NT2/D1 (cell line): ENCODE measurements around the gene CDADC1.

Source experiments
- DNase-seq: peaks from one replicate; pipeline ENCODE4 v3.0.0-alpha.2; 2011; ENCODE audit warnings: low read depth, low spot score
- H3K27me3 ChIP-seq: 2 replicates; pipeline ENCODE4 v1.6.0; 2011; ENCODE audit warnings: mild to moderate bottlenecking; ENCODE audit not compliant: insufficient read length, insufficient read depth
- H3K36me3 ChIP-seq: 2 replicates; pipeline ENCODE4 v1.6.1; 2011; ENCODE audit warnings: mild to moderate bottlenecking, low read length, mixed read lengths; ENCODE audit not compliant: insufficient read depth, insufficient read length
- H3K4me1 ChIP-seq: 2 replicates; pipeline ENCODE4 v1.5.1; 2011; ENCODE audit not compliant: insufficient read depth, insufficient read length
- H3K4me3 ChIP-seq: 2 replicates; pipeline ENCODE4 v1.5.1; 2011; ENCODE audit warnings: low read depth; ENCODE audit not compliant: insufficient read length
- H3K9ac ChIP-seq: 2 replicates; pipeline ENCODE4 v1.6.0; 2011; ENCODE audit warnings: low read depth; ENCODE audit not compliant: insufficient read length
- H3K9me3 ChIP-seq: 2 replicates; pipeline ENCODE4 v1.5.1; 2011; ENCODE audit warnings: mild to moderate bottlenecking, low read length; ENCODE audit not compliant: insufficient read depth
- SUZ12 ChIP-seq: IDR thresholded peaks from 2 replicates; pipeline ENCODE4 v1.6.1; 2011; ENCODE audit not compliant: insufficient read length, insufficient read depth; ENCODE audit errors: extremely low read depth
- YY1 ChIP-seq: IDR thresholded peaks from 2 replicates; pipeline ENCODE4 v1.6.1; 2011; ENCODE audit not compliant: insufficient read length, insufficient read depth
- ZNF274 ChIP-seq: IDR thresholded peaks from 2 replicates; pipeline ENCODE4 v1.6.1; 2011; ENCODE audit warnings: mild to moderate bottlenecking, low read depth, low read length

The CDADC1 gene

DNA sequence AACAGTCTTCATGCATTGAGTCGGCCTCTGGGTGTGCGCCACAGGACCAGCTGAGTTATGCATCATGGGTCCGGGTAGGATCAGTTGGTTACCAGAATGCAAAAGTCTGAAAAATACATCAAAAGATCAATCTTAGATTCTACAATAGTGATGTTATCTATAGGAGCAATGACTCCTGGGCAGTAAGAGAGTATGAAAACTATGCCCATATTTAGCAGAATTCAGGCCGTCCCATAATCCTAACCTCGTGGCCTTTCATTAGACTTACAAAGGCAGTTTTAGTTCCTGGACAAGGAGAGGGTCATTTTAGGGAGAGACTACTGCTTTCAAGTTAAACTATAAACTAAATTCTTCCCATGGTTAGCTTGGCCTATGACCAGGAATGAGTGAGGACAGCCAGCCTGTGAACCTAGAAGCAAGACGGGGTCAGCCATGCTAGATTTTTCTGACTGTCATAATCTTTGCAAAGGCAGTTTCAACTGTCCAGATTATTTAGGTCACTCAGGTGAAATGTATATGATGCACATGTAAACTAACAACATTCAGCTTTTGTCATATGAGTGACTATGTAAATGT is 11.8 kb upstream of the CDADC1 start:
- H3K9me3 ChIP-seq = no peaks in the 10 kb centered on the region
- H3K4me3 ChIP-seq = no peak overlapping the region
- no peaks in the 10 kb centered on the region for H3K4me1 ChIP-seq
- no peaks in the 10 kb centered on the region for H3K36me3 ChIP-seq
- no peaks in the 10 kb centered on the region for H3K27me3 ChIP-seq
- DNase-seq = no peak
- H3K9ac ChIP-seq = no peak overlapping the region
- TF ChIP-seq SUZ12 (no peak), YY1 (no peak), ZNF274 (no peak)

DNA sequence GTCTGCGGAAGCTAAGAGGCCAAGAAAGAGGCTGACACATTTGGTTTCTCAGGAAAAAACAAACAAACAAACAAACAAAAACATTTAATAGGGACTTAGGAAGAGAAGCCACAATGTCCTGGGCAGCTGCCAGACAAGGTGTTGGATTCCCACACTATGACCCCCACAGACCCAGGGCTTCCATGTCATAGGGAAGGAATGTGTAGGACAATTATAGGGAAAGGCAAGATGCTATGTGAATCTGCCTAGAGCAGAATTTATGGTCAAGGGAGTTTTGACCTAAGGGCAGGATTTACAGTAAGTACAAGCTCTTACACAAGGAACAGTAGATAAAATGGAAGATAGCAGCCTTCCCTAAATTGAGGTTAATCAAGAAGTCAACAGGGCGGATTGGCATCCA is 9.1 kb upstream of the CDADC1 start:
- no peaks in the 10 kb centered on the region for H3K36me3 ChIP-seq
- H3K9me3 ChIP-seq = no peaks in the 10 kb centered on the region
- no peak for TF ChIP-seq ZNF274
- TF ChIP-seq SUZ12 = no peak
- TF ChIP-seq YY1 = no peak
- H3K4me1 ChIP-seq = no peaks in the 10 kb centered on the region
- no peak overlapping the region for H3K9ac ChIP-seq
- no peak for DNase-seq
- no peak overlapping the region for H3K4me3 ChIP-seq
- H3K27me3 ChIP-seq = no peaks in the 10 kb centered on the region

DNA sequence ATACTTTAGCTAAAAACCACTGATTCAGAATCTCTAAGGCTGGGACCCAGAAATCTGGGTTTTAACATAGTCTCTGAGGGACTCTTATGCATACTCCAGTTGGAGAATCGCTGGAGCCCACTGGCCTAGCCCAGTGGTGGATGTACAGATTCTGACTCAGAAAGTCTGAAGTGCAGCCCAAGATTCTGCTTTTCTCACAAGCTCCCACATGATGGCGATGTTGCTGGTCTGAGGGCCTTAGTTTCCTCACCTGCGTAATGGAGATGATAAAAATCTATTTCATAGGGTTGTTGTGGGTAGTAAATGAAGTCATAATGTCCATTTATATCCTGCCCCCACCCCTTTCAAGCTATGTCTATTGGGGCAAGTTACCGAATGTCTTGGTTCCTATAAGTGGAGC is 7.7 kb upstream of the CDADC1 start:
- TF ChIP-seq ZNF274 (no peak), SUZ12 (no peak), YY1 (no peak)

DNA sequence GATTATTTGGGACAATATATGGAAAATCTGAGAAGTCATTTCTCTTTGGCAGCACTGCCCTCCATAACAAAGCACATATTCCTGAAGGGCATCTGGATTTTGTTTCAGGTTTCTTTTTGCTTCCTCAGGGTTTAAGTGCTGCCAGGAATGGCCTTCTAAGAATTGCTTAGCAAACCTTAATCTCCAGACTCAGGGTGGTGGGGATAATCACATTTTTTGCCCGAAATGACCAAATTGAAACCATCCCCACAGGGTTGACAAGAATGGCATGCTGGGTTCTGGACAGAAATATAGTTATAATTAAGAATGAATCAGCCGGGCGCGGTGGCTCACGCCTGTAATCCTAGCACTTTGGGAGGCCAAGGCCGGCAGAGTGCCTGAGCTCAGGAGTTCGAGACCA is 6.4 kb upstream of the CDADC1 start:
- Histone ChIP-seq H3K9me3 (no peaks in the 10 kb centered on the region), H3K27me3 (no peaks in the 10 kb centered on the region), H3K4me1 (no peaks in the 10 kb centered on the region), H3K4me3 (no peak overlapping the region), H3K36me3 (no peaks in the 10 kb centered on the region), H3K9ac (no peak overlapping the region)
- DNase-seq = no peak
- TF ChIP-seq SUZ12 (no peak), ZNF274 (no peak), YY1 (no peak)

More for the DNA sequence above, 7.7 kb upstream of the CDADC1 start:
- Histone ChIP-seq H3K4me3 (no peak overlapping the region), H3K36me3 (no peaks in the 10 kb centered on the region), H3K9me3 (no peaks in the 10 kb centered on the region), H3K9ac (no peak overlapping the region), H3K27me3 (no peaks in the 10 kb centered on the region), H3K4me1 (no peaks in the 10 kb centered on the region)
- no peak for DNase-seq

DNA sequence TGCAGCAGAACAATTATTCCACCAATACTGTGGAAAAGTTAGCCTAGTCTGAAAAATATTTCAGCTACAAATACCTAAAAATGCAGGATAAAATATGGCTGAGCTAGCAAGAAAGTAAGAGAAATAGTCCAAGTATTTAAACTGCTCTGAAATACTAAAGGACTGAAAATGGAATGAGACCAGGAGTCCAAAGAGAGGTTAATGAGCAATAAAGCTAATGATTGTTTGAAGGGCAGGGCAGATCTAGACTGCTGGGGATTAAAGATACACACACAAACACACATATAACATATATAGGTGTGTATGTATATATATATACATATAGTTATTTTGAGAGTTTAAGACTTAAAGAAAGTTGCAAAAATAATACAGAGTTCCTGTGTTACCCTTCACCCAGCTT is 2.6 kb upstream of the CDADC1 start:
- no peak overlapping the region for H3K4me3 ChIP-seq
- no peak for DNase-seq
- no peaks in the 10 kb centered on the region for H3K36me3 ChIP-seq
- H3K9me3 ChIP-seq = no peaks in the 10 kb centered on the region
- no peak overlapping the region for H3K9ac ChIP-seq
- H3K4me1 ChIP-seq = no peaks in the 10 kb centered on the region
- no peaks in the 10 kb centered on the region for H3K27me3 ChIP-seq
- TF ChIP-seq SUZ12 = no peak
- no peak for TF ChIP-seq YY1
- TF ChIP-seq ZNF274 = no peak

DNA sequence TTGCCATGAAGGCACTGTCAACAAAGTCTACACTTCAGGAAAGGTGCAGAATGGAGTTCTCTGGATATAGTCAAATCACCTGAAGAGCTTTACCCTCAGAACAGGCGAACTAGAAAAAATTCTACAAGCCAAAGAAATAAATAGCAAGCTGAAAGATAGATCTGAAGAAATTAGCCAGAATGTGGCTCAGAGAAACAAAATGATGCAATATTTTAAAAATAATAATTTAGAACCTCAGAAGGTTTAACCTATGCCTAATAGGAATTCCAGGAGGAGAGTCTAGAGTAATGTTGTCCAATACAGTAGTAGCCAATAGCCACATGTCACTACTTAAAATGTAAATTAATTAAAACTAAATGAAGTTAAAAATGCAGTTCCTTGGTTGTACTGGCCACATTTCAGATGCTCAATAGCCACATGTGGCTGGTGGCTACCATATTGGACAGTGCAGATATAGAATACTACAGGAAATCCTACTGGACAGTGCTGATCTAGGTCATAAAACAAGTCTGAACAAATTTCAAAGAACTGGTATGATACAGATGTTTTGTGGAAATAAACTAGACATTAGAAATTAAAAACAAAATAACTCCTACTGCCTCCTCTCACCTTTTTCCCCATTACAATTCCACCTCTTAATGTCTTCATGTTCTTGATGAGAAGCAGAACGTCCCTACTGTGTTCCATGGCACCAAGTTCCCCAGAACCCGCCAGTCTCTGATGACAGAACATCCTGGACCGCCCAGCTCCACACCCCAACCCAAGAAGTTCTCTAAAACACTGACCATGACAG is 679 bp upstream of the CDADC1 start:
- peak overlapping the region; percentile 42 for H3K9ac ChIP-seq
- H3K4me1 ChIP-seq = no peaks in the 10 kb centered on the region
- H3K36me3 ChIP-seq = no peaks in the 10 kb centered on the region
- no peaks in the 10 kb centered on the region for H3K9me3 ChIP-seq
- peak overlapping the region; percentile 63 for H3K4me3 ChIP-seq
- no peak for DNase-seq
- no peaks in the 10 kb centered on the region for H3K27me3 ChIP-seq
- TF ChIP-seq YY1 = no peak
- TF ChIP-seq ZNF274 = no peak
- no peak for TF ChIP-seq SUZ12

DNA sequence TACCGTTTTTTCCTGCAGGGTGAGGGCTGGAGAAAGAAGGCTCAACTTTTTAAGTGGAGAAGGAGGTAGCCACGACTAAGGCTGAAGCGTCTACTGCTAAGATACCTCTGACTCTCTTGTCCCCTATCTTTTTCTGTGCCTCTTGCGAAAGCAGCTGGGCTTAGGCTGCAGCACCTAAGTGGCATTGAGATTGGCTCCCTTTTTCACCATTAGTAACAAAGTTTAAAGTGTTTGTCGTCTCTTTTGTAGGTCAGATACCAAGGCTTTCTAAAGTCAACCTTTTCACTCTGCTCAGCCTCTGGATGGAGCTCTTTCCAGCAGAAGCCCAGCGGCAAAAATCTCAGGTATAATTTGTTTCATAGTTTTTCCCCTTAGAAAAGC is 887 bp downstream of the CDADC1 start:
- Histone ChIP-seq H3K4me3 (peak overlapping the region; percentile 63), H3K36me3 (no peaks in the 10 kb centered on the region), H3K27me3 (no peaks in the 10 kb centered on the region), H3K4me1 (no peaks in the 10 kb centered on the region), H3K9me3 (no peaks in the 10 kb centered on the region), H3K9ac (peak overlapping the region; percentile 67)
- DNase-seq = no peak
- no peak for TF ChIP-seq ZNF274
- no peak for TF ChIP-seq SUZ12
- no peak for TF ChIP-seq YY1

DNA sequence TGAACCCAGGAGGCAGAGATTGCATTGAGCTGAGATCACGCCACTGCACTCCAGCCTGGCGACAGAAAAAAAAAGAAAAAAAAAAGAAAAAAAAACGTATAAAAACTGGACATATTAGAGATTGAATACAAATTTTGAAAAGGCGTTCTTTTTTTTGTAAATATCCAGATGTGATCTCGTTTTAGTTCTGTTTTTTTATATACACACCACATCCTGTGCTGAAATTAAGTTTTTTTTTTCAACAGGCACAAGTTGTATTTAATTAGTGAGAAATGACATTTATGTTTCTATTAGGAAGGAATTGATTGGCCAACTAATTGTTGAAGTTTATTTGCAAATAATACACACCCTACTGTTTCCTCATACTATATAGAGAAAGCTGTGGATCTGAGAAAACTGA is 3.6 kb downstream of the CDADC1 start:
- DNase-seq = no peak
- TF ChIP-seq SUZ12 (no peak), YY1 (no peak), ZNF274 (no peak)
- no peaks in the 10 kb centered on the region for H3K4me1 ChIP-seq

More for the DNA sequence above, 3.6 kb downstream of the CDADC1 start:
- H3K9me3 ChIP-seq = no peaks in the 10 kb centered on the region
- no peaks in the 10 kb centered on the region for H3K27me3 ChIP-seq
- no peaks in the 10 kb centered on the region for H3K36me3 ChIP-seq
- no peak overlapping the region for H3K9ac ChIP-seq
- no peak overlapping the region for H3K4me3 ChIP-seq
